HUES48 (cell line): ENCODE data around the gene CCDC17.

ENCODE experiments used
- H3K27ac ChIP-seq: one replicate; pipeline ENCODE4 v1.7.0; 2013; ENCODE audit warnings: low read depth, low read length, inconsistent platforms
- H3K27me3 ChIP-seq: 2 replicates; pipeline ENCODE4 v1.6.1; 2013; ENCODE audit warnings: mild to moderate bottlenecking, low read length; ENCODE audit not compliant: control insufficient read depth, insufficient read depth
- H3K36me3 ChIP-seq: 2 replicates; pipeline ENCODE4 v1.6.1; 2013; ENCODE audit warnings: low read length; ENCODE audit not compliant: control insufficient read depth, insufficient read depth
- H3K4me1 ChIP-seq: 2 replicates; pipeline ENCODE4 v1.6.1; 2013; ENCODE audit warnings: mild to moderate bottlenecking, low read length; ENCODE audit not compliant: control insufficient read depth, insufficient read depth
- H3K4me3 ChIP-seq: 2 replicates; pipeline ENCODE4 v1.5.1; 2013; ENCODE audit warnings: mild to moderate bottlenecking, low read depth, low read length
- H3K9ac ChIP-seq: 2 replicates; pipeline ENCODE4 v1.6.1; 2013; ENCODE audit warnings: mild to moderate bottlenecking, low read depth, low read length, moderate library complexity
- H3K9me3 ChIP-seq: 2 replicates; pipeline ENCODE4 v1.6.1; 2013; ENCODE audit warnings: low read length; ENCODE audit not compliant: control insufficient read depth, insufficient read depth

Gene CCDC17

GRCh38 chr1:45623972-45624371 lies at the start of gene CCDC17:
TSS of gene CCDC17 (minus strand) at chr1:45624054. CDS start at chr1:45623909, 145 bp downstream.
- Histone ChIP-seq H3K36me3 (peaks cover 55% of the 10 kb centered on the region), H3K27me3 (no peaks in the 10 kb centered on the region), H3K27ac (no peak within 1 kb of the TSS), H3K4me1 (no peaks in the 10 kb centered on the region), H3K9ac (no peak within 1 kb of the TSS), H3K4me3 (no peak within 1 kb of the TSS), H3K9me3 (no peaks in the 10 kb centered on the region)

GRCh38 chr1:45669859-45670655 lies 46.2 kb upstream of the CCDC17 start:
- H3K27ac ChIP-seq: no peak overlapping the region
- no peaks in the 10 kb centered on the region for H3K9me3 ChIP-seq
- peaks cover 11% of the 10 kb centered on the region for H3K4me1 ChIP-seq
- no peak overlapping the region for H3K9ac ChIP-seq
- H3K36me3 ChIP-seq: peaks cover 8% of the 10 kb centered on the region
- no peaks in the 10 kb centered on the region for H3K27me3 ChIP-seq
- no peak overlapping the region for H3K4me3 ChIP-seq

- peaks cover 7% of the 10 kb centered on the region for H3K4me1 ChIP-seq
- no peak overlapping the region for H3K9ac ChIP-seq
- H3K9me3 ChIP-seq: no peaks in the 10 kb centered on the region
- peaks cover 5% of the 10 kb centered on the region for H3K36me3 ChIP-seq
- H3K4me3 ChIP-seq: no peak overlapping the region
- H3K27ac ChIP-seq: no peak overlapping the region
- H3K27me3 ChIP-seq: no peaks in the 10 kb centered on the region
Observed at GRCh38 chr1:45669379-45669778, 45.5 kb upstream of the CCDC17 start.

- H3K9ac ChIP-seq: no peak overlapping the region
- H3K9me3 ChIP-seq: no peaks in the 10 kb centered on the region
- H3K27me3 ChIP-seq: no peaks in the 10 kb centered on the region
- H3K36me3 ChIP-seq: 0 out of 2 replicates have a peak, but pooled peaks cover 4% of the 10 kb centered on the region
- H3K4me1 ChIP-seq: no peaks in the 10 kb centered on the region
- no peak overlapping the region for H3K4me3 ChIP-seq
- H3K27ac ChIP-seq: no peak overlapping the region
Observed at GRCh38 chr1:45668526-45668925, 44.7 kb upstream of the CCDC17 start.

GRCh38 chr1:45667321-45668111 lies 43.7 kb upstream of the CCDC17 start:
- Histone ChIP-seq H3K27ac (no peak overlapping the region), H3K27me3 (no peaks in the 10 kb centered on the region), H3K36me3 (no peaks in the 10 kb centered on the region), H3K9me3 (no peaks in the 10 kb centered on the region), H3K4me1 (no peaks in the 10 kb centered on the region), H3K9ac (no peak overlapping the region), H3K4me3 (no peak overlapping the region)

GRCh38 chr1:45666836-45667235 lies 43.0 kb upstream of the CCDC17 start:
- Histone ChIP-seq H3K27ac (no peak overlapping the region), H3K36me3 (no peaks in the 10 kb centered on the region; the same call in 1 of the 2 replicates), H3K9ac (no peak overlapping the region), H3K4me1 (no peaks in the 10 kb centered on the region), H3K4me3 (no peak overlapping the region), H3K9me3 (no peaks in the 10 kb centered on the region), H3K27me3 (no peaks in the 10 kb centered on the region)

GRCh38 chr1:45660336-45660735 lies 36.5 kb upstream of the CCDC17 start:
- Histone ChIP-seq H3K9ac (no peak overlapping the region), H3K9me3 (no peaks in the 10 kb centered on the region), H3K27me3 (no peaks in the 10 kb centered on the region), H3K36me3 (peaks cover 59% of the 10 kb centered on the region), H3K4me3 (no peak overlapping the region), H3K27ac (no peak overlapping the region), H3K4me1 (no peaks in the 10 kb centered on the region)

- H3K9ac ChIP-seq: no peak overlapping the region
- H3K4me3 ChIP-seq: no peak overlapping the region
- H3K27ac ChIP-seq: no peak overlapping the region
- no peaks in the 10 kb centered on the region for H3K9me3 ChIP-seq
- H3K4me1 ChIP-seq: no peaks in the 10 kb centered on the region
- no peaks in the 10 kb centered on the region for H3K27me3 ChIP-seq
- H3K36me3 ChIP-seq: peaks cover 70% of the 10 kb centered on the region
Observed at GRCh38 chr1:45659222-45659621, 35.4 kb upstream of the CCDC17 start.

- Histone ChIP-seq H3K36me3 (peaks cover 81% of the 10 kb centered on the region), H3K27ac (no peak overlapping the region), H3K4me3 (no peak overlapping the region), H3K9ac (no peak overlapping the region), H3K9me3 (no peaks in the 10 kb centered on the region), H3K4me1 (no peaks in the 10 kb centered on the region), H3K27me3 (no peaks in the 10 kb centered on the region)
Observed at GRCh38 chr1:45658171-45658570, 34.3 kb upstream of the CCDC17 start.

- H3K9ac ChIP-seq: no peak overlapping the region
- no peaks in the 10 kb centered on the region for H3K9me3 ChIP-seq
- no peak overlapping the region for H3K4me3 ChIP-seq
- H3K36me3 ChIP-seq: peaks cover 95% of the 10 kb centered on the region
- H3K27me3 ChIP-seq: no peaks in the 10 kb centered on the region
- no peaks in the 10 kb centered on the region for H3K4me1 ChIP-seq
- no peak overlapping the region for H3K27ac ChIP-seq
Observed at GRCh38 chr1:45656573-45657226, 32.8 kb upstream of the CCDC17 start.
